GM12801 (cell line): ENCODE data around the gene WFS1.

ENCODE experiments used
- CTCF ChIP-seq: IDR thresholded peaks from one replicate; pipeline ENCODE4 v1.5.1; 2011; ENCODE audit warnings: control low read depth; ENCODE audit not compliant: insufficient read length; ENCODE audit errors: extremely low read depth

Gene WFS1

GRCh38 chr4:6299875-6300274 lies 30.2 kb downstream of the WFS1 start:
- TF ChIP-seq CTCF: no peak

- TF ChIP-seq CTCF: no peak
Measured at GRCh38 chr4:6300359-6300758, 30.7 kb downstream of the WFS1 start.

- TF ChIP-seq CTCF: no peak
Measured at GRCh38 chr4:6301051-6301731, 31.5 kb downstream of the WFS1 start.

- TF ChIP-seq CTCF: no peak
Measured at GRCh38 chr4:6301732-6302442, 32.2 kb downstream of the WFS1 start.

- TF ChIP-seq CTCF: no peak
Measured at GRCh38 chr4:6302869-6303268, 33.2 kb downstream of the WFS1 start.

- TF ChIP-seq CTCF: no peak
Measured at GRCh38 chr4:6303943-6304342, 34.3 kb downstream of the WFS1 start.

- TF ChIP-seq CTCF: no peak
Measured at GRCh38 chr4:6306299-6306698, 36.6 kb downstream of the WFS1 start.
